Adrenal gland (tissue), 12 donors: Measurements from ENCODE around the gene MEGF11. TPM values are rescaled to one million over a fixed set of nuclear protein-coding genes. Genes with fewer than 3 reads are reported as not detected.

Experiments
- DNase-seq, 7 donors: peaks; one replicate each; pipeline ENCODE4 v3.0.0-alpha.2; 2019 to 2020
- H3K27ac ChIP-seq, 5 donors: fragments of 200-600 bp; sonication (generic) in 4 of 5; 1 replicate in 3 of 5; 2 replicates in 2 of 5; pipeline versions ENCODE4 v1.5.1 to v1.8.0; 2016 to 2020; ENCODE audit warnings: mild to moderate bottlenecking in 1 of 5
- H3K27me3 ChIP-seq: fragments of 200-600 bp; 2 replicates; pipeline ENCODE4 v1.8.0; 2021
- H3K36me3 ChIP-seq, 2 donors: fragments of 200-600 bp; replicated peaks in 1 of 2; 1 replicate in 1 of 2; 2 replicates in 1 of 2; pipeline versions ENCODE4 v1.5.1 to v1.8.0; 2018 to 2022
- H3K4me1 ChIP-seq, 2 donors: fragments of 200-600 bp; replicated peaks in 1 of 2; 1 replicate in 1 of 2; 2 replicates in 1 of 2; pipeline versions ENCODE4 v1.5.1 to v1.8.0; 2018 to 2021
- H3K4me3 ChIP-seq, 4 donors: fragments of 200-600 bp; sonication (generic) in 3 of 4; one replicate each; pipeline ENCODE4 v1.5.1; 2016 to 2018
- H3K9me3 ChIP-seq, 3 donors: fragments of 200-600 bp; sonication (generic) in 1 of 3; replicated peaks in 1 of 3; 1 replicate in 2 of 3; 2 replicates in 1 of 3; pipeline versions ENCODE4 v1.5.1 to v1.8.0; 2016 to 2021
- CTCF ChIP-seq, 6 experiments: fragments of 450-650 bp in 4 of 6; fragments of 200-600 bp in 2 of 6; sonication (generic) in 1 of 6; IDR thresholded peaks; 1 replicate in 5 of 6; 2 replicates in 1 of 6; pipeline versions ENCODE4 v1.5.1 to v1.8.0; 2016 to 2021; ENCODE audit warnings: antibody characterized with exemption in 6 of 6, mild to moderate bottlenecking in 2 of 6, moderate library complexity in 1 of 6
- POLR2A ChIP-seq, 2 donors: fragments of 450-650 bp; IDR thresholded peaks; one replicate each; pipeline ENCODE4 v1.6.1; 2017; ENCODE audit warnings: antibody characterized with exemption in 2 of 2, mild to moderate bottlenecking in 2 of 2, moderate library complexity in 1 of 2
- WGBS, 4 donors: extraction: QIAGEN DNeasy Blood & Tissue Kit in 2 of 4; methylation state at CpG; one replicate each; pipeline versions ENCODE4 v1.1.5 to v1.1.7; 2013 to 2017; 5-methylcytosine and 5-hydroxymethylcytosine counted together
- intact Hi-C, 2 donors: fragments of 100-400 bp; cut with DNase I; formaldehyde crosslinking; loops; one replicate each; pipeline versions ENCODE4 v1.14.1 to v1.15.0; 2022 to 2023
- polyA plus RNA-seq, 3 donors: library from polyadenylated mRNA; stranded (reverse); fragments of 200-250 nt in 2 of 3; fragments of 350-450 nt in 1 of 3; fragmentation: Illumina TruSeq in 1 of 3; extraction: RNeasy Lipid Tissue Mini Kit (QIAGEN cat#74804) in 1 of 3; gene quantifications; one replicate each; pipeline ENCODE4 v1.2.3, GENCODE V29; 2013 to 2014
- total RNA-seq, 9 donors: library from RNA; depleted of rRNA in 4 of 9; stranded (reverse); fragments of >200 nt in 4 of 9; fragments of 120-200 nt in 1 of 9; fragmentation: NEBNext Ultra II Directional in 1 of 9; extraction: Animal tissue kit (Norgen Biotek cat#: 25700) in 1 of 9; gene quantifications; one replicate each; pipeline versions ENCODE4 v1.1.0 to v1.2.4, GENCODE V29; 2013 to 2023
- donor health status: healthy with polysubstance abuse.
- donor health status: Bipolar disorder and iron deficiency.
- donor health status: DM: yes; HTN: yes; CAD: no.
- donor health status: DM: no; HTN: no; CAD: no.
- donor health status: DM: no; HTN: no; CAD: no.
- donor health status: DM: yes; HTN: yes; CAD: no.

Gene MEGF11
- total and polyA plus RNA-seq, 12 donors, result 0.04 to 0.98 (median 0.14) TPM; not detected in 5

GRCh38 chr15:66111363-66111762, 142.2 kb downstream of the MEGF11 start:
- H3K4me3 ChIP-seq, result no peak overlapping the region
- WGBS, 4 donors, result 79 to 94% (median 89%) methylated on average over 3 of the region's 3 CpGs
- H3K4me1 ChIP-seq, result no peaks in the 10 kb centered on the region
- intact Hi-C loops, result no loop called here
- H3K27me3 ChIP-seq, result no peaks in the 10 kb centered on the region
- TF ChIP-seq POLR2A (IDR thresholded peaks at IDR 0.05) (no peak), CTCF (IDR thresholded peaks at IDR 0.05) (no peak)
- H3K27ac ChIP-seq, result no peak overlapping the region
- DNase-seq, result no peak
- H3K9me3 ChIP-seq, result no peaks in the 10 kb centered on the region
- H3K36me3 ChIP-seq, result no peaks in the 10 kb centered on the region

- Histone ChIP-seq H3K9me3 (no peaks in the 10 kb centered on the region), H3K27me3 (no peaks in the 10 kb centered on the region), H3K27ac (no peak overlapping the region), H3K36me3 (no peaks in the 10 kb centered on the region), H3K4me1 (no peaks in the 10 kb centered on the region), H3K4me3 (no peak overlapping the region)
- TF ChIP-seq POLR2A (IDR thresholded peaks at IDR 0.05) (no peak), CTCF (IDR thresholded peaks at IDR 0.05) (no peak)
- DNase-seq, result no peak
- intact Hi-C loops, result no loop called here
- WGBS, 4 donors, result 75 to 89% (median 86%) methylated on average over 4 of the region's 4 CpGs
Observed at GRCh38 chr15:66110864-66111263, 142.7 kb downstream of the MEGF11 start.

- Histone ChIP-seq H3K27ac (no peak overlapping the region), H3K9me3 (no peaks in the 10 kb centered on the region), H3K36me3 (no peaks in the 10 kb centered on the region), H3K27me3 (no peaks in the 10 kb centered on the region), H3K4me3 (no peak overlapping the region), H3K4me1 (no peaks in the 10 kb centered on the region)
- no peak for DNase-seq
- 76 to 93% (median 80%) methylated on average over 5 of the region's 5 CpGs for WGBS, 4 donors
- TF ChIP-seq CTCF (IDR thresholded peaks at IDR 0.05) (no peak), POLR2A (IDR thresholded peaks at IDR 0.05) (no peak)
- intact Hi-C loops, result no loop called here
Observed at GRCh38 chr15:66109826-66110225, 143.7 kb downstream of the MEGF11 start.

- intact Hi-C loops, result no loop called here
- TF ChIP-seq CTCF (IDR thresholded peaks at IDR 0.05), result no peak
- TF ChIP-seq POLR2A (IDR thresholded peaks at IDR 0.05), result no peak
- Histone ChIP-seq H3K4me3 (no peak overlapping the region), H3K9me3 (no peaks in the 10 kb centered on the region), H3K27ac (no peak overlapping the region), H3K4me1 (no peaks in the 10 kb centered on the region), H3K27me3 (no peaks in the 10 kb centered on the region), H3K36me3 (no peaks in the 10 kb centered on the region)
- DNase-seq, result no peak
- 76 to 82% (median 79%) methylated on average over 16 of the region's 16 CpGs for WGBS, 4 donors
Observed at GRCh38 chr15:66108483-66109265, 144.9 kb downstream of the MEGF11 start.
